Progenitor cell of endocrine pancreas (in vitro differentiated cells): Measurements from ENCODE around the gene SUPT3H. TPM values are rescaled to one million over a fixed set of nuclear protein-coding genes. Genes with fewer than 3 reads are reported as not detected.

Experiments used
- DNase-seq: peaks from one replicate; pipeline ENCODE4 v3.0.0; 2021; ENCODE audit warnings: low spot score; ENCODE audit not compliant: unreplicated experiment
- H3K27ac Mint-ChIP-seq: 2 replicates; pipeline ENCODE4 v1.8.0; 2021; ENCODE audit warnings: mild to moderate bottlenecking, moderate library complexity, mixed read lengths
- H3K27me3 Mint-ChIP-seq: 2 replicates; pipeline ENCODE4 v1.8.0; 2021; ENCODE audit warnings: mixed read lengths
- H3K36me3 Mint-ChIP-seq: 2 replicates; pipeline ENCODE4 v1.8.0; 2022; ENCODE audit warnings: mixed read lengths; ENCODE audit not compliant: insufficient read depth
- H3K4me1 Mint-ChIP-seq: 2 replicates; pipeline ENCODE4 v1.8.0; 2021; ENCODE audit warnings: low read depth, mixed read lengths
- H3K4me3 Mint-ChIP-seq: 2 replicates; pipeline ENCODE4 v1.8.0; 2021; ENCODE audit warnings: low read depth, mild to moderate bottlenecking, moderate library complexity, mixed read lengths
- H3K9me3 Mint-ChIP-seq: 2 replicates; pipeline ENCODE4 v1.8.0; 2021; ENCODE audit warnings: low read depth, mixed read lengths
- total RNA-seq: library from RNA; stranded (reverse); gene quantifications from 2 replicates; pipeline ENCODE4 v1.2.1, GENCODE V29; 2021
- TF ChIP-seq, protein P1 (sequence below): fragments of 200-600 bp; sonication (generic); IDR thresholded peaks from one replicate; pipeline ENCODE4 v1.5.0; 2021; ENCODE audit warnings: antibody characterized with exemption, mild to moderate bottlenecking; ENCODE audit not compliant: unreplicated experiment

Gene SUPT3H
- total RNA-seq, 1 donor from 2014 or later, result 40.5 TPM

DNA sequence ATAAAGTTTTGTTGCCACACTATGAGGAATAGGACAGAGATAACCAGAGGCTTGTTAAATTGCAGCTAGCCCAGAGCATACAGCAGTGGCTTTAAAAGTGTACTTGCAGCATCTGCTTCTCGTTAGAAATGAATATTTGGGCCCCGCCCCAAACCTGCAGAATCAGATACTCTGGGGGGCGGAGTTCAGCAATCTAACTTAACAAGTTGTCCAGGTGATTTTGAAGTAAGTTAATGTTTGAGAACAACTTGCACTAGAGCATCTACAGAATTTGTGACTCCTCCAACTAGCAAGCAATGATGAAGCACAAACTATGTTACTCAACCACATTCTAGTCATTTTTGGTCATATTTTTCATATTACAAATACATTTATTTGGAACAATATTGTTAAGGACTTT is 10.6 kb upstream of the SUPT3H start:
- Mint-ChIP-seq H3K27ac (no peak overlapping the region), H3K27me3 (peaks cover 3% of the 10 kb centered on the region), H3K4me3 (no peak overlapping the region), H3K36me3 (no peaks in the 10 kb centered on the region), H3K9me3 (no peaks in the 10 kb centered on the region), H3K4me1 (peaks cover 2% of the 10 kb centered on the region)
- no peak for DNase-seq
- TF ChIP-seq, protein P1, sequence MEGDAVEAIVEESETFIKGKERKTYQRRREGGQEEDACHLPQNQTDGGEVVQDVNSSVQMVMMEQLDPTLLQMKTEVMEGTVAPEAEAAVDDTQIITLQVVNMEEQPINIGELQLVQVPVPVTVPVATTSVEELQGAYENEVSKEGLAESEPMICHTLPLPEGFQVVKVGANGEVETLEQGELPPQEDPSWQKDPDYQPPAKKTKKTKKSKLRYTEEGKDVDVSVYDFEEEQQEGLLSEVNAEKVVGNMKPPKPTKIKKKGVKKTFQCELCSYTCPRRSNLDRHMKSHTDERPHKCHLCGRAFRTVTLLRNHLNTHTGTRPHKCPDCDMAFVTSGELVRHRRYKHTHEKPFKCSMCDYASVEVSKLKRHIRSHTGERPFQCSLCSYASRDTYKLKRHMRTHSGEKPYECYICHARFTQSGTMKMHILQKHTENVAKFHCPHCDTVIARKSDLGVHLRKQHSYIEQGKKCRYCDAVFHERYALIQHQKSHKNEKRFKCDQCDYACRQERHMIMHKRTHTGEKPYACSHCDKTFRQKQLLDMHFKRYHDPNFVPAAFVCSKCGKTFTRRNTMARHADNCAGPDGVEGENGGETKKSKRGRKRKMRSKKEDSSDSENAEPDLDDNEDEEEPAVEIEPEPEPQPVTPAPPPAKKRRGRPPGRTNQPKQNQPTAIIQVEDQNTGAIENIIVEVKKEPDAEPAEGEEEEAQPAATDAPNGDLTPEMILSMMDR, result no peak

DNA sequence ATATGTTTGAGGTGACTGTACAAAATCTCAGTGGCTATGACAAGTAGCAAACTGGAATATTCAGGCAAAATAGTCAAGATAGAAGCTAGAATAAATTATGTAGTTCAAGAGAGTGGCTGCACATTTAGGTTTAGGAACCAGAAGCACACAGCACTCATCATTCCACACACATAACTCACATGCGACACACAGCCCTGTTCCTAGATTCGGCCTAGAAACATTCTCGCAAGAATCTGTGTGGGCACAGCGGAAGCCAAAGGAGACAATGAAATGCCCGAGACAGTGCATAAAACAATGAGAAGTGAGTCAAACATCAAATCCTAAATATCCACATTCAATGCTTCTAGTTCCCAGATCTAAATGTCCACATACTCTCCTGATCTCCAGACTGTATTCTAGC is 9.5 kb upstream of the SUPT3H start:
- H3K4me3 Mint-ChIP-seq, result no peak overlapping the region
- no peak for DNase-seq
- H3K27me3 Mint-ChIP-seq, result peaks cover 3% of the 10 kb centered on the region
- no peak overlapping the region for H3K27ac Mint-ChIP-seq
- H3K36me3 Mint-ChIP-seq, result no peaks in the 10 kb centered on the region
- no peaks in the 10 kb centered on the region for H3K9me3 Mint-ChIP-seq
- H3K4me1 Mint-ChIP-seq, result peaks cover 2% of the 10 kb centered on the region
- TF ChIP-seq, protein P1, result no peak

DNA sequence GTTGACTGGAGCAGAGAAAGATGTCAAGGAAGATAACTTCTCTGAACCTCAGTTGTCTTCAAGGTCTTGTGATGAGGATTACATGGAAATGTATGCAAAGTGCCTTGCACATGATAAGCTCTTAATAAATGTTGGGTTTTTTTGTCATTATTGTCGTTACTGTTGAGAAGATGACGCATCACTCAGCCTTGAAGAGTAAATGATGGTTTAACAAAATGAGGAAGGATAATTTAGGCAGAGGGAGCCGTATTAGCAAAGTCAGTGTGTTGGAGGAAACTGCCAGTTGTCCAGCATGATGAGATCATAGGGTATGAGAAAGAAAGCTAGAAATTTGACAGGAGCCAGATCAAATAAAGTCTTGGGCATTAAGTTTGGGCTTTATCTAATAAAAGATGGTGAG is 8.8 kb upstream of the SUPT3H start:
- Mint-ChIP-seq H3K4me1 (peaks cover 2% of the 10 kb centered on the region), H3K36me3 (no peaks in the 10 kb centered on the region), H3K4me3 (no peak overlapping the region), H3K9me3 (no peaks in the 10 kb centered on the region), H3K27me3 (peaks cover 3% of the 10 kb centered on the region), H3K27ac (no peak overlapping the region)
- TF ChIP-seq, protein P1, result no peak
- no peak for DNase-seq

DNA sequence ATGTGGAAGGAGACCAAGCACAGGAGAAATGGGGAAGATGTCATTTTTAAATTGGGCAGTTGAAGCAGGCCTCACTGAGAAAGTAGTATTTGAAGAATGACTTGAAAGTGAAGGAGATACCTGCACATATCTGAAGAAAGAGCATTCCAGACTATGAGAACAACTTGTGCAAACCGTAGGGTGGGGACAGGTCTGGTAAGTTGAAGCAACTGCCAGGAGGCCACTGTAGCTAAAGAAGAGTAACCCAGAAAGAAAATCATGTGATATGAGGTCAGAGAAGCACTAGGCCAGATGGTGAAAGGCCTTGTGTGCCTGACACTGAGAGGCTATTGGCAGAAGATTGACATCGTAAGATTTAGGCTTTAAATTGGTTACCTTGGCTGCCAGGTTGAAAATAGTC is 4.7 kb upstream of the SUPT3H start:
- H3K9me3 Mint-ChIP-seq, result no peaks in the 10 kb centered on the region
- TF ChIP-seq, protein P1, result no peak
- peaks cover 3% of the 10 kb centered on the region for H3K27me3 Mint-ChIP-seq
- DNase-seq, result no peak
- no peak overlapping the region for H3K27ac Mint-ChIP-seq
- no peaks in the 10 kb centered on the region for H3K36me3 Mint-ChIP-seq
- H3K4me1 Mint-ChIP-seq, result peaks cover 8% of the 10 kb centered on the region
- H3K4me3 Mint-ChIP-seq, result no peak overlapping the region

DNA sequence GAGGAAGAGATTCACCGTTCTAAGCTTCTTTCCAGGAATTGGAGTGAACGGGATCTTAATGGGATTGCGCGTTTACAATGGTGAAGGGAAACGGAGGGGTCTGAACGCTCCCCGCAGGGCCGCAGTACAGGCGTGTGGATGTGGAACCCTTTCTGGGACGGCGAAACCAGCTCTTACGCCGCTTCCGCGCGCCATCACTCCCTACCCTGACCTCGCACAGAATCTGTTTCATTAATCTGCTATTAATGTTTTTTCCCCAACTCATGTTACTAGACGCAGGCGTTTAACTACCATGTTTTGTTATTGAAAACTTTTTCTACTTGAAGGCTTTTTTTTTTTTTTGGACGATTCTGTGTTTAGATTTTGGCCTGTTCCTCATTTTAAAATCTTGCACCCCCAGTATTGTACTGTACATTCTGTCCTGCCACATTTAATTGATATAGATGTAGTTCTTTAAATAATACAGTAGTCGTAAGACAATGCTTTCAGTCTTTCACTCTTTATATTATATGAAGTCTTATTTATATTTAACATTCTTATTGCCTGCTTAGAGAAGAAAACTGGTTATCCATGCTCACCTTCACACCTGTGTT is 696 bp upstream of the SUPT3H start:
- TF ChIP-seq, protein P1, result no peak
- Mint-ChIP-seq H3K27me3 (no peaks in the 10 kb centered on the region), H3K4me1 (peaks cover 13% of the 10 kb centered on the region), H3K27ac (peak overlapping the region; percentile 100), H3K9me3 (no peaks in the 10 kb centered on the region), H3K36me3 (no peaks in the 10 kb centered on the region), H3K4me3 (peak overlapping the region; percentile 97)
- DNase-seq, result no peak
